Ovary (tissue), 9 donors: ENCODE measurements around the gene UPK3A. TPM values are rescaled to one million over a fixed set of nuclear protein-coding genes. Genes with fewer than 3 reads are reported as not detected.

Experiments
- DNase-seq, 5 donors: peaks; one replicate each; pipeline ENCODE4 v3.0.0-alpha.2; 2019 to 2020
- H3K27ac ChIP-seq, 2 donors: fragments of 200-600 bp; one replicate each; pipeline versions ENCODE4 v1.5.1 to v1.8.0; 2019 to 2022
- H3K27me3 ChIP-seq: fragments of 200-600 bp; one replicate; pipeline ENCODE4 v1.8.0; 2022
- H3K36me3 ChIP-seq: fragments of 200-600 bp; sonication (generic); one replicate; pipeline ENCODE4 v1.5.1; 2019
- H3K4me1 ChIP-seq: one replicate; pipeline ENCODE4 v1.8.1; 2013; ENCODE audit warnings: mild to moderate bottlenecking, moderate library complexity; ENCODE audit not compliant: insufficient read depth
- H3K4me3 ChIP-seq: fragments of 200-600 bp; sonication (generic); one replicate; pipeline ENCODE4 v1.5.1; 2017
- H3K9me3 ChIP-seq, 2 donors: fragments of 200-600 bp in 1 of 2; sonication (generic) in 1 of 2; one replicate each; pipeline versions ENCODE4 v1.5.1 to v1.8.1; 2013 to 2019; ENCODE audit warnings: mild to moderate bottlenecking in 1 of 2, moderate library complexity in 1 of 2
- EP300 ChIP-seq: sonication (generic); formaldehyde crosslinking; IDR thresholded peaks from one replicate; pipeline ENCODE4 v1.6.1; 2017; ENCODE audit warnings: antibody characterized with exemption
- POLR2A ChIP-seq: fragments of 450-650 bp; IDR thresholded peaks from one replicate; pipeline ENCODE4 v1.6.1; 2017; ENCODE audit warnings: antibody characterized with exemption, mild to moderate bottlenecking, moderate library complexity
- WGBS, 3 donors: extraction: QIAGEN DNeasy Blood & Tissue Kit in 1 of 3; methylation state at CpG; one replicate each; pipeline versions ENCODE4 v1.1.5 to v1.1.7; 2013 to 2017; 5-methylcytosine and 5-hydroxymethylcytosine counted together
- intact Hi-C, 4 donors: fragments of 100-400 bp; cut with DNase I; formaldehyde crosslinking; loops; one replicate each; pipeline versions ENCODE4 v1.11.0 to v1.15.1; 2022 to 2023
- polyA plus RNA-seq, 2 donors: library from polyadenylated mRNA; stranded (reverse); fragments of 200-250 nt in 1 of 2; fragments of 350-450 nt in 1 of 2; fragmentation: Illumina TruSeq in 1 of 2; extraction: RNeasy Lipid Tissue Mini Kit (QIAGEN cat#74804) in 1 of 2; gene quantifications; one replicate each; pipeline ENCODE4 v1.2.3, GENCODE V29; 2013 to 2014
- total RNA-seq, 7 donors: library from RNA; depleted of rRNA in 2 of 7; stranded (reverse); fragments of >200 nt in 2 of 7; fragmentation: NEBNext Ultra II Directional in 3 of 7; extraction: Animal tissue kit (Norgen Biotek cat#: 25700) in 3 of 7; gene quantifications; one replicate each; pipeline versions ENCODE4 v1.1.0 to v1.2.4, GENCODE V29; 2016 to 2023
- TF ChIP-seq, protein P1 (sequence below), 3 donors: fragments of 450-650 bp in 2 of 3; fragments of 200-600 bp in 1 of 3; IDR thresholded peaks; one replicate each; pipeline versions ENCODE4 v1.5.1 to v1.8.0; 2016 to 2022; ENCODE audit warnings: antibody characterized with exemption in 3 of 3, mild to moderate bottlenecking in 1 of 3
- donor health status: DM: no; HTN: no; CAD: no; lungs with moderate emphysema.
- donor health status: DM: no; HTN: no; CAD: no.
- donor health status: Bipolar disorder and iron deficiency.
- donor health status: DM: yes; HTN: yes; CAD: no.
- donor health status: DM: no; HTN: no; CAD: no.
- donor health status: DM: yes; HTN: yes; CAD: no.

UPK3A gene
- total and polyA plus RNA-seq, 9 donors, result 0.22 TPM; not detected in 8

DNA sequence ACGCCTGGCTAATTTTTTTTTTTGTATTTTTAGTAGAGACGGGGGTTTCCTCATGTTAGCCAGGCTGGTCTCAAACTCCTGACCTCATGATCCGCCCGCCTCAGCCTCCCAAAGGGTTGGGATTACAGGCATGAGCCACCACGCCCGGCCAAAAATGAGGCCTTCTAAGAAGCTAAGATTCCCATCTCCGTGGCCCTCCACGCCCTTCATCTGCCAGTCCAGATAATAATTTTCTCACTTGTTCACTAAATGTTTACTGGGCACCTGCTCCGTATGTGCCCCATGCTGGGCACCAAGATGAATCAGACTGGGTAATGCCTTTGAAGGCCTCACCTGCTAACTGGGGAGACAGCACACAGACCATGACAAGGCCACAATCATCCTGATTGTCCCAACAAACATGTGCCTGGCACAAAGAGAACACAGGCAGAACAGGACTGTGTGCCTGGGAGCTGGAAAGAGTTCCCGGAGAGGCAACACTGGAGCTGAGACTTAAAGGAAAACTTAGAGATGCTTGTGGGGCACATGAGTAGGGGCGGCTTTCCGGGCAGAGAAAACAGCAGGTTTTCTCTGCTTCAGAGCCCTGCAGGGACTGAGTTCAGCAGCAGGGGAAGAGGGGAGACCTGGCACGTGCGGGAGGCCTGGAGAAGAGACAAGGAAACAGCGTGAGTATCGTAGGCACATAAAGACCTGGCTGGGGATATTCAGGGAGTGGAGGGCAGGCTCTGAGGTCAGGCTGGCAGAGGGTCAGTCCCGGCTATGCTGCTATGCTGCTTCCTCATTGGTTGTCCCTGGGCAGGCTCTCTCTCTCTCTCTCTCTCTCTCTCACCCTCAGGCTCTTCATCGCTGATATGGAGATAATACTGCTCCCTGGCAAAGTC, 46.4 kb upstream of the UPK3A start:
- H3K36me3 ChIP-seq, result no peaks in the 10 kb centered on the region
- intact Hi-C loops, result no loop called here
- 89 to 93% (median 91%) methylated on average over 18 of the region's 18 CpGs for WGBS, 3 donors
- peaks cover 7% of the 10 kb centered on the region for H3K4me1 ChIP-seq
- no peak overlapping the region for H3K27ac ChIP-seq
- TF ChIP-seq EP300 (no peak), POLR2A (no peak)
- TF ChIP-seq, protein P1, sequence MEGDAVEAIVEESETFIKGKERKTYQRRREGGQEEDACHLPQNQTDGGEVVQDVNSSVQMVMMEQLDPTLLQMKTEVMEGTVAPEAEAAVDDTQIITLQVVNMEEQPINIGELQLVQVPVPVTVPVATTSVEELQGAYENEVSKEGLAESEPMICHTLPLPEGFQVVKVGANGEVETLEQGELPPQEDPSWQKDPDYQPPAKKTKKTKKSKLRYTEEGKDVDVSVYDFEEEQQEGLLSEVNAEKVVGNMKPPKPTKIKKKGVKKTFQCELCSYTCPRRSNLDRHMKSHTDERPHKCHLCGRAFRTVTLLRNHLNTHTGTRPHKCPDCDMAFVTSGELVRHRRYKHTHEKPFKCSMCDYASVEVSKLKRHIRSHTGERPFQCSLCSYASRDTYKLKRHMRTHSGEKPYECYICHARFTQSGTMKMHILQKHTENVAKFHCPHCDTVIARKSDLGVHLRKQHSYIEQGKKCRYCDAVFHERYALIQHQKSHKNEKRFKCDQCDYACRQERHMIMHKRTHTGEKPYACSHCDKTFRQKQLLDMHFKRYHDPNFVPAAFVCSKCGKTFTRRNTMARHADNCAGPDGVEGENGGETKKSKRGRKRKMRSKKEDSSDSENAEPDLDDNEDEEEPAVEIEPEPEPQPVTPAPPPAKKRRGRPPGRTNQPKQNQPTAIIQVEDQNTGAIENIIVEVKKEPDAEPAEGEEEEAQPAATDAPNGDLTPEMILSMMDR (IDR thresholded peaks at IDR 0.05), result no peak
- no peak for DNase-seq
- no peak overlapping the region for H3K4me3 ChIP-seq
- no peaks in the 10 kb centered on the region for H3K9me3 ChIP-seq
- H3K27me3 ChIP-seq, result no peaks in the 10 kb centered on the region

DNA sequence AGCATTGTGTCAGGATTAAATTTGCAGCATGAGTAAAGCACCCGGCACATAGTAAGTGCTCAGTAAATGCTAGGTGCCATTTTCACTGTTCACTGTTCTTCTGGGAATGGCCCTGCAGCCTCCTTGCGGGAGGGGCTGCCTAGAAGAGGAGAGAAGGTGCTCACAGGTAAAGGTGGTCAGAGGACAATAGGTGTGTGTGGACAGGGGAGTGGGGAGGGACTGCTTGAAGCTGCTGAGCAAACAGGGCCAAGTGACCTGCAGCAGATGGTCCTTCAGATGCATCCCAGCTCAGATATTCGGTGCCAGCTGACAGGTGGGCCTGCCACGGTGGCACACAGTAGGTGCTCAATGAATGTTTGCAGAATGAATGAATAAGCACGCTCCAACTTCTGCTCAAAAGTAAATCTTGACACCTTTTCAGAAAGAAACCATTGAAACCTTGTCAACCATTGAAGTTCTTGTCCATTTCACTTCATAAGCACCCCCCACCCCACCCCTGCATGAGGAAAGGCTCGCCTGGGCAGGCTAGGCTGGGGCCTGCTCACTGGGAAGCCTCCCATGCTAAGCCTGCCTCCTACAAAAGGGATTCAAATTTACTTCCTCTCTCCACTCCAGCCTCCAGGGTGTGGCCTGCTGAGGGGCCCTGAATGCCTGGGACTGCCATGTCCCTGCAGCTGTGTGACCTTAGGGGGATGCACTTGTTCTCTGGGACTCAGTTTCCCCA, 45.6 kb upstream of the UPK3A start:
- no peaks in the 10 kb centered on the region for H3K27me3 ChIP-seq
- intact Hi-C loops, result no loop called here
- H3K9me3 ChIP-seq, result no peaks in the 10 kb centered on the region
- TF ChIP-seq POLR2A (no peak), EP300 (no peak)
- TF ChIP-seq, protein P1 (IDR thresholded peaks at IDR 0.05), result no peak
- no peak for DNase-seq
- H3K27ac ChIP-seq, result no peak overlapping the region
- no peak overlapping the region for H3K4me3 ChIP-seq
- no peaks in the 10 kb centered on the region for H3K36me3 ChIP-seq
- H3K4me1 ChIP-seq, result peaks cover 7% of the 10 kb centered on the region
- 74 to 80% (median 79%) methylated on average over 6 of the region's 6 CpGs for WGBS, 3 donors

DNA sequence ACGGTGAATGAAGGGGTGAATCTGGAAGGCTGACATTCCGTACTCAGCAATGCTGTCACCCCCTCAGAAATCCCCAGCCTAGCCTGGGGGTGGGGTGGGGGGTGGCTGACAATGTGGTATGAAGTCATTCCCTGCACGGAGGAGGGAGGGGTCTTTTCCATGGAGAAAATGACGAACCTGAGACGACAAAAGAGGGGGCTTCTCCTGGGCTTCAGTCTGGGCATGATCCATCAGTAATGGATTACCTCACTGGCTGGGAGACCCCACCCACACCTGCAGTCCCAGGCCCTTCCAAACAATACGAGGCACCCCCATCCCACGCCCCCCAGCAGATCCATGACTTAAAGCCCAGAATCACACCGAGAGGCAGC, 45.1 kb upstream of the UPK3A start:
- Histone ChIP-seq H3K36me3 (no peaks in the 10 kb centered on the region), H3K4me3 (peak overlapping the region; percentile 76), H3K4me1 (peaks cover 7% of the 10 kb centered on the region), H3K9me3 (no peaks in the 10 kb centered on the region), H3K27ac (no peak overlapping the region), H3K27me3 (no peaks in the 10 kb centered on the region)
- WGBS, 3 donors, result 37 to 49% (median 41%) methylated on average over 8 of the region's 8 CpGs
- intact Hi-C loops, result loop anchor here in 1 of 4 donors (10.0 kb wide), 1 partner anchor 75 kb away; the partner anchor contains the start of gene NUP50
- no peak for DNase-seq
- TF ChIP-seq POLR2A, result no peak
- TF ChIP-seq, protein P1 (IDR thresholded peaks at IDR 0.05), result no peak
- no peak for TF ChIP-seq EP300

DNA sequence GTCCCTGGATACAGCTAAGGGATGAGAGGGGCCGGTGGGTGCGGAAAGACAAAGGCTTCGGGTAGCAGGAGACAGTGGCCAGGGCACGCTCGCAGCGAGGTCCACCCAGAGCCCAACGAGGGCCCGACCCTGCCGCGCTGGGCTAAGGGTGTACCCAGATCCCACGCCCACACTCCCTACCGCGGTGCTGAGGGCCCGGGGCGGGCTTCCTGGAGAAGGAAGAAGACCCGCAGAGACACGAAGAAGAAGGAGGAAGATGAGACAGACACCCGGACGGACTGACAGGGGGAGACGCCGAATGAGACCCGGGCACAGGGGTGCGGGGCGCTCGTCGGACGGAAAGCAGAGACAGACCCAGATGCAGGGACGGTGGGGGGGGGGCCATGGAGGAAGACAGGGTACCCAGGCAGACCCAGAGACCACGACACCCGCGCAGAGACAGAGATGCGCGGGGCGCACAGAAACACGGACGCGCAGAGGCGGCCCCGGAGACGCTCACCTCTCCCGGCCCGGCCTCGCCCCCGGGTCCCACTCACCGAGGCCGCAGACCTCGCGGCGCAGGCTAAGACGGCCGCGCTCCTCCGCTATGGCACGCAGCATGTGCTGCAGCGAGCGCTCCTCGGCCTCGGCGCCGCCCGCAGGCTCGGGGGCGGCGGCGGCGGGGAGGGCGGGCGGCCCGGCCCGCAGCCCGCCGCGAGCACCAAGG, 44.5 kb upstream of the UPK3A start:
- Histone ChIP-seq H3K27me3 (no peaks in the 10 kb centered on the region), H3K36me3 (no peaks in the 10 kb centered on the region), H3K9me3 (no peaks in the 10 kb centered on the region), H3K4me1 (peaks cover 7% of the 10 kb centered on the region), H3K27ac (no peak overlapping the region), H3K4me3 (peak overlapping the region; percentile 76)
- WGBS, 3 donors, result 1 to 2% (median 2%) methylated on average over 40 to 71 of the region's 73 CpGs
- intact Hi-C loops, result loop anchor here in 1 of 4 donors (10.0 kb wide), 1 partner anchor 75 kb away; the partner anchor contains the start of gene NUP50
- TF ChIP-seq EP300 (no peak), POLR2A (no peak)
- TF ChIP-seq, protein P1 (IDR thresholded peaks at IDR 0.05), result no peak
- DNase-seq, result peak in 4 of 5 donors; percentile 43 to 61 (median 48)
